ENCODE data around the gene CTSW.
A peak's percentile ranks its signal among the peaks of the same experiment; 100 is the strongest.

CTSW gene

GRCh38 chr11:65860278-65861164, 19.1 kb upstream of the CTSW start, which contains the start of gene MUS81:
MUS81 (plus strand) TSS chr11:65860433; CDS start chr11:65860754, 321 bp downstream.
- Histone ChIP-seq H3K9ac (ENCODE audit: low read length) (peak within 1 kb of the TSS; percentile 96), H2BK15ac (ENCODE audit: low read depth, poor library complexity, severe bottlenecking) (peak within 1 kb of the TSS; percentile 97), H4K8ac (ENCODE audit: low read length) (peak within 1 kb of the TSS; percentile 94), H3K18ac (ENCODE audit: low read depth in 1 of 2, low read length in 2 of 2) (peak within 1 kb of the TSS; percentile 77 to 93), H3K4me1 (ENCODE audit: control insufficient read depth, insufficient read depth, low read depth, low read length) (peaks cover 42% of the 10 kb centered on the region), H3K4ac (ENCODE audit: low read depth in 1 of 2, low read length in 2 of 2) (peak within 1 kb of the TSS; percentile 92 to 98), H3K79me1 (replicated peaks; ENCODE audit: low read length, poor library complexity, severe bottlenecking) (peaks cover 12% of the 10 kb centered on the region), H2AK5ac (ENCODE audit: low read length, severe bottlenecking) (peak within 1 kb of the TSS; percentile 47), H3K4me3 (ENCODE audit: insufficient read depth in 1 of 2, low read depth in 1 of 2, low read length in 2 of 2) (peak within 1 kb of the TSS; percentile 93 to 94), H2BK5ac (ENCODE audit: low read depth, low read length, poor library complexity, severe bottlenecking) (peak within 1 kb of the TSS; percentile 85), H2BK12ac (ENCODE audit: low read length in 2 of 2) (peak within 1 kb of the TSS; percentile 69 to 90), H3K14ac (ENCODE audit: low read length in 2 of 2) (peak within 1 kb of the TSS in 1 of 2 experiments; percentile 99), H3K36me3 (ENCODE audit: control insufficient read depth in 1 of 2, insufficient read depth in 2 of 2, low read depth in 1 of 2, low read length in 2 of 2) (peaks cover 46 to 48% of the 10 kb centered on the region in 2 experiments), H3K27me3 (ENCODE audit: control insufficient read depth in 1 of 2, insufficient read depth in 1 of 2, low read length in 2 of 2) (no peaks in the 10 kb centered on the region), H3K9me3 (ENCODE audit: control insufficient read depth, low read length) (no peaks in the 10 kb centered on the region), H3K4me2 (ENCODE audit: low read length, poor library complexity, severe bottlenecking) (peak within 1 kb of the TSS; percentile 91), H3K27ac (ENCODE audit: low read length, poor library complexity, severe bottlenecking) (peak within 1 kb of the TSS; percentile 98), H2BK120ac (ENCODE audit: low read depth, low read length) (peak within 1 kb of the TSS; percentile 86), H2AFZ (ENCODE audit: low read depth, low read length) (peak within 1 kb of the TSS; percentile 36), H4K91ac (ENCODE audit: low read length) (peak within 1 kb of the TSS; percentile 96), H3K23ac (ENCODE audit: low read length in 2 of 2) (peak within 1 kb of the TSS; percentile 67 to 96)
- DNase-seq = peak; percentile 98
- under 1% methylated on average over 77 of the region's 78 CpGs for WGBS

- 7% methylated on average over 14 of the region's 14 CpGs for WGBS
- DNase-seq = no peak
- H3K4me3 ChIP-seq (ENCODE audit: insufficient read depth in 1 of 2, low read depth in 1 of 2, low read length in 2 of 2) = peak overlapping the region; percentile 93 to 94
- H3K27me3 ChIP-seq (ENCODE audit: control insufficient read depth in 1 of 2, insufficient read depth in 1 of 2, low read length in 2 of 2) = no peaks in the 10 kb centered on the region
- H3K4me2 ChIP-seq (ENCODE audit: low read length, poor library complexity, severe bottlenecking) = peak overlapping the region; percentile 91
- no peak overlapping the region for H2AFZ ChIP-seq (ENCODE audit: low read depth, low read length)
- H3K9ac ChIP-seq (ENCODE audit: low read length) = peak overlapping the region; percentile 96
- H3K36me3 ChIP-seq (ENCODE audit: control insufficient read depth in 1 of 2, insufficient read depth in 2 of 2, low read depth in 1 of 2, low read length in 2 of 2) = peaks cover 45 to 48% of the 10 kb centered on the region in 2 experiments
- peak overlapping the region; percentile 97 for H2BK15ac ChIP-seq (ENCODE audit: low read depth, poor library complexity, severe bottlenecking)
- peak overlapping the region; percentile 85 for H2BK5ac ChIP-seq (ENCODE audit: low read depth, low read length, poor library complexity, severe bottlenecking)
- peak overlapping the region in 1 of 2 experiments; percentile 99 for H3K14ac ChIP-seq (ENCODE audit: low read length in 2 of 2)
- peak overlapping the region; percentile 47 for H2AK5ac ChIP-seq (ENCODE audit: low read length, severe bottlenecking)
- H2BK120ac ChIP-seq (ENCODE audit: low read depth, low read length) = peak overlapping the region; percentile 50
- H3K4ac ChIP-seq (ENCODE audit: low read depth in 1 of 2, low read length in 2 of 2) = peak overlapping the region; percentile 76 to 98
- H3K9me3 ChIP-seq (ENCODE audit: control insufficient read depth, low read length) = no peaks in the 10 kb centered on the region
- peak overlapping the region in 1 of 2 experiments; percentile 90 for H2BK12ac ChIP-seq (ENCODE audit: low read length in 2 of 2)
- H3K4me1 ChIP-seq (ENCODE audit: control insufficient read depth, insufficient read depth, low read depth, low read length) = peaks cover 37% of the 10 kb centered on the region
- peak overlapping the region; percentile 96 for H4K91ac ChIP-seq (ENCODE audit: low read length)
- peak overlapping the region; percentile 94 for H4K8ac ChIP-seq (ENCODE audit: low read length)
- peaks cover 12% of the 10 kb centered on the region for H3K79me1 ChIP-seq (replicated peaks; ENCODE audit: low read length, poor library complexity, severe bottlenecking)
- peak overlapping the region in 1 of 2 experiments; percentile 96 for H3K23ac ChIP-seq (ENCODE audit: low read length in 2 of 2)
- peak overlapping the region; percentile 98 for H3K27ac ChIP-seq (ENCODE audit: low read length, poor library complexity, severe bottlenecking)
- H3K18ac ChIP-seq (ENCODE audit: low read depth in 1 of 2, low read length in 2 of 2) = peak overlapping the region; percentile 67 to 93
Measured at GRCh38 chr11:65861165-65861505, 18.5 kb upstream of the CTSW start.

- no peak overlapping the region for H3K18ac ChIP-seq (ENCODE audit: low read depth in 1 of 2, low read length in 2 of 2)
- peak overlapping the region; percentile 91 for H3K4me2 ChIP-seq (ENCODE audit: low read length, poor library complexity, severe bottlenecking)
- H2BK15ac ChIP-seq (ENCODE audit: low read depth, poor library complexity, severe bottlenecking) = no peak overlapping the region
- peak overlapping the region in 1 of 2 experiments; percentile 55 for H2BK12ac ChIP-seq (ENCODE audit: low read length in 2 of 2)
- no peaks in the 10 kb centered on the region for H3K9me3 ChIP-seq (ENCODE audit: control insufficient read depth, low read length)
- no peak overlapping the region for H2AFZ ChIP-seq (ENCODE audit: low read depth, low read length)
- H3K79me1 ChIP-seq (replicated peaks; ENCODE audit: low read length, poor library complexity, severe bottlenecking) = peaks cover 12% of the 10 kb centered on the region
- peaks cover 36% of the 10 kb centered on the region for H3K4me1 ChIP-seq (ENCODE audit: control insufficient read depth, insufficient read depth, low read depth, low read length)
- H3K36me3 ChIP-seq (ENCODE audit: control insufficient read depth in 1 of 2, insufficient read depth in 2 of 2, low read depth in 1 of 2, low read length in 2 of 2) = peaks cover 48 to 50% of the 10 kb centered on the region in 2 experiments
- H3K23ac ChIP-seq (ENCODE audit: low read length in 2 of 2) = peak overlapping the region in 1 of 2 experiments; percentile 42
- no peak overlapping the region for H2BK5ac ChIP-seq (ENCODE audit: low read depth, low read length, poor library complexity, severe bottlenecking)
- WGBS = 93% methylated on average over 13 of the region's 13 CpGs
- H4K91ac ChIP-seq (ENCODE audit: low read length) = no peak overlapping the region
- H2AK5ac ChIP-seq (ENCODE audit: low read length, severe bottlenecking) = peak overlapping the region; percentile 70
- H3K27ac ChIP-seq (ENCODE audit: low read length, poor library complexity, severe bottlenecking) = peak overlapping the region; percentile 98
- H3K4ac ChIP-seq (ENCODE audit: low read depth in 1 of 2, low read length in 2 of 2) = peak overlapping the region; percentile 55 to 59
- no peaks in the 10 kb centered on the region for H3K27me3 ChIP-seq (ENCODE audit: control insufficient read depth in 1 of 2, insufficient read depth in 1 of 2, low read length in 2 of 2)
- H4K8ac ChIP-seq (ENCODE audit: low read length) = no peak overlapping the region
- DNase-seq = no peak
- peak overlapping the region; percentile 96 for H3K9ac ChIP-seq (ENCODE audit: low read length)
- H3K4me3 ChIP-seq (ENCODE audit: insufficient read depth in 1 of 2, low read depth in 1 of 2, low read length in 2 of 2) = peak overlapping the region in 1 of 2 experiments; percentile 94
- H3K14ac ChIP-seq (ENCODE audit: low read length in 2 of 2) = peak overlapping the region in 1 of 2 experiments; percentile 72
- H2BK120ac ChIP-seq (ENCODE audit: low read depth, low read length) = no peak overlapping the region
Measured at GRCh38 chr11:65861533-65862183, 18.0 kb upstream of the CTSW start.
